ENCODE results near the gene GINS3. TPM values are rescaled to one million over a fixed set of nuclear protein-coding genes. Genes with fewer than 3 reads are reported as not detected.
A peak's percentile ranks its signal among the peaks of the same experiment; 100 is the strongest.

The GINS3 gene
- total RNA-seq, 1 donor from 2014 or later, result 14.7 TPM

GRCh38 chr16:58435779-58436178, 43.5 kb downstream of the GINS3 start:
- H3K27ac Mint-ChIP-seq, result no peak overlapping the region
- TF ChIP-seq CTCF (conservative IDR thresholded peaks at IDR 0.05), result no peak
- peaks cover 10% of the 10 kb centered on the region for H3K4me1 Mint-ChIP-seq (ENCODE audit: unreplicated experiment)
- peaks cover 5% of the 10 kb centered on the region for H3K27me3 Mint-ChIP-seq
- H3K4me3 Mint-ChIP-seq, result no peak overlapping the region
- no peaks in the 10 kb centered on the region for H3K9me3 Mint-ChIP-seq
- no peaks in the 10 kb centered on the region for H3K36me3 Mint-ChIP-seq
- DNase-seq (ENCODE audit: extremely low spot score, unreplicated experiment), result no peak

- DNase-seq (ENCODE audit: extremely low spot score, unreplicated experiment), result no peak
- no peaks in the 10 kb centered on the region for H3K36me3 Mint-ChIP-seq
- no peak overlapping the region for H3K27ac Mint-ChIP-seq
- peaks cover 18% of the 10 kb centered on the region for H3K27me3 Mint-ChIP-seq
- H3K9me3 Mint-ChIP-seq, result peaks cover 4% of the 10 kb centered on the region
- H3K4me1 Mint-ChIP-seq (ENCODE audit: unreplicated experiment), result no peaks in the 10 kb centered on the region
- H3K4me3 Mint-ChIP-seq, result no peak overlapping the region
- TF ChIP-seq CTCF (conservative IDR thresholded peaks at IDR 0.05), result no peak
Observed at GRCh38 chr16:58440131-58440530, 47.9 kb downstream of the GINS3 start.

DNA sequence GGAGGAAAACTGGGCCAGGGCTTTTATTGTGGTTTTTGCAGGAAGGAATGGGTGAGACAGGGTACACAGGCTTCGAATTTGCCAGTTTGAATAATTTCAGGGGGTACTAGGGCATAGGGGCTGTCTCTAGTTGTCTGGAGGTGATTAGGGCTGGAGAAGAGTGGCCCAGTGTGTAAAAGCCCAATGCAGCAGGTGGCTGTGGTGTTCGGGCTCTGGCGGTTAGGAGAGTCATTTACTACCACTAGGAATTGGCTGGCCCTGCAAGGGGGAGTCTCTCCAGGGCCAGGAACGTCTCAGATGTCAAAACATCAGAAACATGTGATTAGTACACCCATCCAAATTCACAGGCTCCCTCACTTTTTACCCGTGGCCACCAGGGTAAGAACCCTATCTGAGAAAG, 50.3 kb downstream of the GINS3 start:
- DNase-seq (ENCODE audit: extremely low spot score, unreplicated experiment), result no peak
- no peak for TF ChIP-seq CTCF (conservative IDR thresholded peaks at IDR 0.05)
- Mint-ChIP-seq H3K4me3 (no peak overlapping the region), H3K9me3 (peaks cover 4% of the 10 kb centered on the region), H3K27ac (no peak overlapping the region), H3K36me3 (no peaks in the 10 kb centered on the region), H3K27me3 (peaks cover 18% of the 10 kb centered on the region), H3K4me1 (ENCODE audit: unreplicated experiment) (no peaks in the 10 kb centered on the region)

- H3K4me1 Mint-ChIP-seq (ENCODE audit: unreplicated experiment), result peaks cover 1% of the 10 kb centered on the region
- peaks cover 4% of the 10 kb centered on the region for H3K9me3 Mint-ChIP-seq
- H3K27ac Mint-ChIP-seq, result no peak overlapping the region
- DNase-seq (ENCODE audit: extremely low spot score, unreplicated experiment), result no peak
- H3K36me3 Mint-ChIP-seq, result no peaks in the 10 kb centered on the region
- peaks cover 19% of the 10 kb centered on the region for H3K27me3 Mint-ChIP-seq
- no peak for TF ChIP-seq CTCF (conservative IDR thresholded peaks at IDR 0.05)
- no peak overlapping the region for H3K4me3 Mint-ChIP-seq
Observed at GRCh38 chr16:58443783-58444182, 51.5 kb downstream of the GINS3 start.

- Mint-ChIP-seq H3K4me3 (no peak overlapping the region), H3K36me3 (no peaks in the 10 kb centered on the region), H3K4me1 (ENCODE audit: unreplicated experiment) (peaks cover 6% of the 10 kb centered on the region), H3K27me3 (peaks cover 23% of the 10 kb centered on the region), H3K9me3 (peaks cover 4% of the 10 kb centered on the region), H3K27ac (no peak overlapping the region)
- no peak for DNase-seq (ENCODE audit: extremely low spot score, unreplicated experiment)
- no peak for TF ChIP-seq CTCF (conservative IDR thresholded peaks at IDR 0.05)
Observed at GRCh38 chr16:58444265-58444664, 52.0 kb downstream of the GINS3 start.

DNA sequence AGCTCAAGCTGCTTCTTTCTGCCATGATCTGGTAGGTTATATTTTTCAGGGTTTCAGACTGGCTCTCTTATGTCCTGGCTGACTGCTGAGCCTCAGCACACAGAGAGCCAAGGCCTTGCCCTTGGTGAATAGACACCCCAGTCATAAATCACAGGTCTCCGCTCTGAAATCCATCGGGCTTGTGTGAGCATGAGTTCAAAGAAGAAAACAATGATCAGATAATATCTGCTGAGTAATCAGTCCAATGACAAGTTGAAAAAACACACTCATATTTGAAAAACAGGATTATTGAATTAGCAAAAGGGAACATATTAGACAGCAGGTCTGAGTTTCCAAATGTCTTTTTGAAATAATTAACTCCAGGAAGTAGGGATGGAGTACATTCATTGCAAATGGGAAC, 56.6 kb downstream of the GINS3 start:
- H3K4me1 Mint-ChIP-seq (ENCODE audit: unreplicated experiment), result peaks cover 20% of the 10 kb centered on the region
- H3K27ac Mint-ChIP-seq, result peak overlapping the region; percentile 82
- peaks cover 14% of the 10 kb centered on the region for H3K27me3 Mint-ChIP-seq
- H3K9me3 Mint-ChIP-seq, result no peaks in the 10 kb centered on the region
- DNase-seq (ENCODE audit: extremely low spot score, unreplicated experiment), result no peak
- H3K36me3 Mint-ChIP-seq, result no peaks in the 10 kb centered on the region
- no peak for TF ChIP-seq CTCF (conservative IDR thresholded peaks at IDR 0.05)
- H3K4me3 Mint-ChIP-seq, result peak overlapping the region; percentile 24

All from type B pancreatic cell (in vitro differentiated cells).